HCT116 (cell line): ENCODE results near the gene MRPS34. TPM values are rescaled to one million over a fixed set of nuclear protein-coding genes. Genes with fewer than 3 reads are reported as not detected.
A peak's percentile ranks its signal among the peaks of the same experiment; 100 is the strongest.

Experiments used
- ATAC-seq: fragments of 200-7000 bp; cut with Tn5 transposase; 2 replicates; pipeline ENCODE4 v1.9.1; 2020; ENCODE audit warnings: mild to moderate bottlenecking, moderate library complexity
- BruUV-seq: library from RNA; stranded (reverse); fragments of 400-500 nt; replicated peaks from 2 replicates; lab custom pipeline; 2021; lab: Mats Ljungman, UMichigan
- CTCF ChIA-PET: fragments of 300-600 bp; sonication (Branson Sonifier 250); formaldehyde crosslinking; loops from one replicate; lab custom pipeline; 2021; ENCODE audit warnings: antibody characterized with exemption; lab: Charles Lee
- POLR2A ChIA-PET: fragments of 300-600, 350-600 bp; sonication (Branson Sonifier 250); formaldehyde crosslinking; loops from one replicate; lab custom pipeline; 2021; ENCODE audit warnings: antibody characterized with exemption; lab: Charles Lee
- RAD21 ChIA-PET, 2 experiments: fragments of 300-600 bp; sonication (Branson Sonifier 250); formaldehyde crosslinking; loops; one replicate each; lab custom pipeline; 2023; ENCODE audit warnings: low total read pairs in 2 of 2; ENCODE audit not compliant: uncharacterized antibody in 2 of 2, unreplicated experiment in 2 of 2, low non-redundant PET in 1 of 2; lab: Charles Lee
- DNase-seq: peaks from one replicate; pipeline ENCODE4 v3.0.0-alpha.2; 2010; ENCODE audit warnings: low read depth, low spot score
- H2AFZ ChIP-seq: fragments of 200-600 bp; shearing (Covaris generic), sonication (generic); 2 replicates; pipeline ENCODE4 v1.6.1; 2017; ENCODE audit warnings: low read depth, mixed run types, mixed read lengths, antibody characterized with exemption, low read length; ENCODE audit not compliant: poor library complexity, severe bottlenecking
- H3K27ac ChIP-seq: 2 replicates; pipeline ENCODE4 v1.5.1; 2012; ENCODE audit warnings: low read depth, low read length
- H3K27me3 ChIP-seq: fragments of 200-600 bp; sonication (generic); 2 replicates; pipeline ENCODE4 v1.6.1; 2016; ENCODE audit warnings: mixed run types, low read length, mixed read lengths; ENCODE audit not compliant: insufficient read depth
- H3K36me3 ChIP-seq, 2 experiments: fragments of 200-500 bp in 1 of 2; fragments of 200-600 bp in 1 of 2; sonication (Bioruptor generic) in 1 of 2; sonication (generic) in 1 of 2; 2 replicates each; pipeline versions ENCODE4 v1.5.1 to v1.6.1; 2014 to 2016; ENCODE audit warnings: low read length in 2 of 2, inconsistent platforms in 1 of 2, mixed read lengths in 1 of 2, mixed run types in 1 of 2; ENCODE audit not compliant: insufficient read depth in 2 of 2, control insufficient read depth in 1 of 2
- H3K4me1 ChIP-seq, 2 experiments: fragments of 200-600 bp in 1 of 2; sonication (generic) in 1 of 2; 2 replicates each; pipeline versions ENCODE4 v1.5.1 to v1.6.1; 2012 to 2017; ENCODE audit warnings: low read length in 2 of 2, inconsistent platforms in 1 of 2, mild to moderate bottlenecking in 1 of 2, mixed read lengths in 1 of 2, mixed run types in 1 of 2, moderate library complexity in 1 of 2; ENCODE audit not compliant: insufficient read depth in 2 of 2, control insufficient read depth in 1 of 2
- H3K4me2 ChIP-seq: fragments of 200-600 bp; sonication (generic); 2 replicates; pipeline ENCODE4 v1.6.1; 2017; ENCODE audit warnings: mixed run types, low read length, mixed read lengths
- H3K4me3 ChIP-seq, 2 experiments: fragments of 200-600 bp in 1 of 2; sonication (generic) in 1 of 2; replicated peaks in 1 of 2; 2 replicates each; pipeline ENCODE4 v1.5.1; 2011 to 2016; ENCODE audit warnings: low read length in 2 of 2, control low read depth in 1 of 2, low read depth in 1 of 2, mild to moderate bottlenecking in 1 of 2, mixed read lengths in 1 of 2, mixed run types in 1 of 2
- H3K79me2 ChIP-seq: fragments of 200-600 bp; sonication (generic); 2 replicates; pipeline ENCODE4 v1.6.1; 2017; ENCODE audit warnings: mild to moderate bottlenecking, mixed run types, low read length, moderate library complexity, mixed read lengths; ENCODE audit not compliant: insufficient read depth
- H3K9ac ChIP-seq: fragments of 200-600 bp; sonication (generic); 2 replicates; pipeline ENCODE4 v1.6.1; 2016; ENCODE audit warnings: low read length, mixed read lengths
- H3K9me2 ChIP-seq: fragments of 200-600 bp; sonication (generic), shearing (Covaris generic); 2 replicates; pipeline ENCODE4 v1.6.1; 2017; ENCODE audit warnings: mixed run types, mild to moderate bottlenecking, moderate library complexity; ENCODE audit not compliant: insufficient read depth
- H3K9me3 ChIP-seq, 2 experiments: fragments of 200-500 bp in 1 of 2; fragments of 200-600 bp in 1 of 2; sonication (Bioruptor generic) in 1 of 2; sonication (generic) in 1 of 2; 2 replicates each; pipeline ENCODE4 v1.6.1; 2014 to 2017; ENCODE audit warnings: low read length in 2 of 2, mixed read lengths in 2 of 2, inconsistent platforms in 1 of 2, low read depth in 1 of 2, mild to moderate bottlenecking in 1 of 2, mixed run types in 1 of 2, moderate library complexity in 1 of 2; ENCODE audit not compliant: control insufficient read depth in 1 of 2, insufficient read depth in 1 of 2
- H4K20me1 ChIP-seq: fragments of 200-600 bp; sonication (generic), shearing (Covaris generic); 2 replicates; pipeline ENCODE4 v1.6.1; 2017; ENCODE audit warnings: mixed run types, mild to moderate bottlenecking, moderate library complexity; ENCODE audit not compliant: insufficient read depth
- ATF3 ChIP-seq: IDR thresholded peaks from 2 replicates; pipeline ENCODE4 v1.6.1; 2012
- CBX3 ChIP-seq: IDR thresholded peaks from 2 replicates; pipeline ENCODE4 v1.6.1; 2012; ENCODE audit warnings: low read depth
- CTCF ChIP-seq, 3 experiments: fragments of 200-600 bp in 1 of 3; sonication (generic) in 1 of 3; IDR thresholded peaks in 2 of 3; conservative IDR thresholded peaks in 1 of 3; 2 replicates each; pipeline ENCODE4 v1.5.1; 2012 to 2017; ENCODE audit warnings: low read depth in 2 of 3, low read length in 2 of 3, antibody characterized with exemption in 1 of 3, borderline replicate concordance in 1 of 3, control low read depth in 1 of 3, mild to moderate bottlenecking in 1 of 3, mixed read lengths in 1 of 3, mixed run types in 1 of 3, moderate library complexity in 1 of 3; ENCODE audit not compliant: insufficient read depth in 1 of 3
- EGR1 ChIP-seq: IDR thresholded peaks from 2 replicates; pipeline ENCODE4 v1.6.1; 2012; ENCODE audit warnings: low read depth
- EZH2 ChIP-seq: fragments of 200-600 bp; sonication (generic); IDR thresholded peaks from 2 replicates; pipeline ENCODE4 v1.6.1; 2017; ENCODE audit warnings: antibody characterized with exemption, mixed run types
- JUND ChIP-seq: IDR thresholded peaks from 2 replicates; pipeline ENCODE4 v1.6.1; 2012
- POLR2A ChIP-seq: IDR thresholded peaks from 2 replicates; pipeline ENCODE4 v1.7.0; 2011; ENCODE audit warnings: borderline replicate concordance; ENCODE audit not compliant: insufficient read depth, insufficient read length; ENCODE audit errors: extremely low read depth
- SIN3A ChIP-seq: IDR thresholded peaks from 2 replicates; pipeline ENCODE4 v1.6.1; 2012; ENCODE audit warnings: low read depth
- SP1 ChIP-seq: IDR thresholded peaks from 2 replicates; pipeline ENCODE4 v1.6.1; 2012; ENCODE audit warnings: low read depth
- SRF ChIP-seq: IDR thresholded peaks from 2 replicates; pipeline ENCODE4 v1.6.1; 2012; ENCODE audit warnings: low read depth
- intact Hi-C: fragments of 100-400 bp; cut with micrococcal nuclease; formaldehyde crosslinking; loops from 2 replicates; pipeline ENCODE4 v1.10.0; 2022
- total RNA-seq: library from RNA; stranded (reverse); gene quantifications from one replicate; pipeline ENCODE4 v1.2.1, GENCODE V29; 2021; ENCODE audit not compliant: unreplicated experiment

MRPS34 gene
- total RNA-seq, 1 experiment from 2014 or later, result 200 TPM

GRCh38 chr16:1786242-1787055, 13.5 kb upstream of the MRPS34 start:
- Histone ChIP-seq H4K20me1 (no peaks in the 10 kb centered on the region), H3K79me2 (peaks cover 48% of the 10 kb centered on the region), H3K9ac (no peak overlapping the region), H3K9me2 (no peaks in the 10 kb centered on the region), H3K9me3 (no peaks in the 10 kb centered on the region), H3K36me3 (peaks cover 0 to 5% of the 10 kb centered on the region in 2 experiments; a peak in 2 of 4 replicates), H3K4me1 (peaks cover 0 to 10% of the 10 kb centered on the region in 2 experiments; a peak in 2 of 4 replicates), H3K4me2 (no peak overlapping the region), H2AFZ (no peak overlapping the region), H3K27ac (no peak overlapping the region), H3K4me3 (no peak overlapping the region), H3K27me3 (no peaks in the 10 kb centered on the region)
- ChIA-PET RAD21 (no interaction called here), CTCF (no interaction called here), POLR2A (no interaction called here)
- no peak for ATAC-seq
- no TSS peak for BruUV-seq
- intact Hi-C loops, result no loop called here
- TF ChIP-seq SIN3A (no peak), CTCF (IDR thresholded peaks at IDR 0.05 in 2 of 3, conservative IDR thresholded peaks at IDR 0.05 in 1 of 3; ENCODE audit: borderline replicate concordance in 1 of 3, insufficient read depth in 1 of 3, low read depth in 2 of 3, low read length in 2 of 3) (0 out of 6 replicates have a peak, but pooled peaks of 1 of the 3 experiments have one; percentile 21)
- no peak for DNase-seq

- RAD21 ChIA-PET, result no interaction called here
- H3K9me2 ChIP-seq, result no peaks in the 10 kb centered on the region
- H3K36me3 ChIP-seq, result peaks cover 0 to 5% of the 10 kb centered on the region in 2 experiments; a peak in 2 of 4 replicates
- CTCF ChIA-PET, result no interaction called here
- ATAC-seq (no peak), DNase-seq (no peak)
- no peak overlapping the region for H3K4me3 ChIP-seq
- TF ChIP-seq EGR1 (no peak), SRF (no peak), EZH2 (no peak), POLR2A (no peak), CBX3 (no peak), ATF3 (no peak), JUND (no peak), SP1 (no peak), CTCF (IDR thresholded peaks at IDR 0.05 in 2 of 3, conservative IDR thresholded peaks at IDR 0.05 in 1 of 3; ENCODE audit: borderline replicate concordance in 1 of 3, insufficient read depth in 1 of 3, low read depth in 2 of 3, low read length in 2 of 3) (no peak)
- intact Hi-C loops, result no loop called here
- POLR2A ChIA-PET, result no interaction called here
- no peaks in the 10 kb centered on the region for H3K9me3 ChIP-seq
- no peak overlapping the region for H3K27ac ChIP-seq
- H3K9ac ChIP-seq, result no peak overlapping the region
- H2AFZ ChIP-seq, result no peak overlapping the region
- no peak overlapping the region for H3K4me2 ChIP-seq
- H3K4me1 ChIP-seq, result peaks cover 0 to 17% of the 10 kb centered on the region in 2 experiments; a peak in 3 of 4 replicates
- no peaks in the 10 kb centered on the region for H4K20me1 ChIP-seq
- no TSS peak for BruUV-seq
- H3K27me3 ChIP-seq, result no peaks in the 10 kb centered on the region
- H3K79me2 ChIP-seq, result peaks cover 53% of the 10 kb centered on the region
These were observed 12.9 kb upstream of the MRPS34 start for GRCh38 chr16:1785846-1786170.
